K562 (cell line): ENCODE results near the gene TSSK6. TPM values are rescaled to one million over a fixed set of nuclear protein-coding genes. Genes with fewer than 3 reads are reported as not detected.

Experiments used
- BACH1 ChIP-seq: fragments of 200-800 bp; sonication (Bioruptor generic); IDR thresholded peaks from 2 replicates; pipeline ENCODE4 v1.6.1; 2016; ENCODE audit warnings: missing genetic modification characterization, missing compliant biosample characterization
- BMI1 ChIP-seq: fragments of 150-350 bp; IDR thresholded peaks from 2 replicates; pipeline ENCODE4 v1.6.1; 2014; ENCODE audit warnings: low read length
- DPF2 ChIP-seq: fragments of 450-650 bp; IDR thresholded peaks from 2 replicates; pipeline ENCODE4 v1.6.1; 2016
- HDAC1 ChIP-seq, 2 experiments: fragments of 450-650 bp; IDR thresholded peaks; 2 replicates each; pipeline ENCODE4 v1.6.1; 2016 to 2017; ENCODE audit warnings: inconsistent platforms in 1 of 2, mild to moderate bottlenecking in 1 of 2, moderate library complexity in 1 of 2
- HDAC2 ChIP-seq: fragments of 450-650 bp; IDR thresholded peaks from 2 replicates; pipeline ENCODE4 v1.6.1; 2016; ENCODE audit warnings: mild to moderate bottlenecking
- HIVEP1 ChIP-seq: fragments of 250-450 bp; sonication (Bioruptor Pico); IDR thresholded peaks from 2 replicates; pipeline ENCODE4 v1.4.0; 2020; ENCODE audit warnings: mild to moderate bottlenecking
- KDM5B ChIP-seq: fragments of 200-600 bp; sonication (generic); IDR thresholded peaks from 2 replicates; pipeline ENCODE4 v1.6.1; 2012; ENCODE audit warnings: low read depth, mild to moderate bottlenecking, moderate library complexity, low read length, control low read depth, inconsistent platforms; ENCODE audit not compliant: insufficient replicate concordance
- MEF2A ChIP-seq: IDR thresholded peaks from 2 replicates; pipeline ENCODE4 v1.6.1; 2011; ENCODE audit warnings: low read depth, mild to moderate bottlenecking, low read length, moderate library complexity; ENCODE audit not compliant: control insufficient read depth
- NEUROD1 ChIP-seq: fragments of 150-350 bp; IDR thresholded peaks from 2 replicates; pipeline ENCODE4 v1.6.1; 2014; ENCODE audit warnings: borderline replicate concordance, low read length, low read depth; ENCODE audit not compliant: partially characterized antibody
- PRMT5 ChIP-seq: sonication (generic); formaldehyde crosslinking; IDR thresholded peaks from 2 replicates; pipeline ENCODE4 v1.5.0; 2020; ENCODE audit warnings: missing genetic modification reagents
- RBFOX2 ChIP-seq: fragments of 200-400 bp; formaldehyde crosslinking; IDR thresholded peaks from 2 replicates; pipeline ENCODE4 v1.6.1; 2017; ENCODE audit warnings: low read depth, mild to moderate bottlenecking, low read length, moderate library complexity
- RBM34 ChIP-seq: fragments of 200-400 bp; formaldehyde crosslinking; IDR thresholded peaks from 2 replicates; pipeline ENCODE4 v1.6.1; 2018; ENCODE audit warnings: low read length, borderline replicate concordance; ENCODE audit not compliant: insufficient read depth
- TBL1XR1 ChIP-seq, 2 experiments: IDR thresholded peaks; 2 replicates each; pipeline ENCODE4 v1.6.1; 2012; ENCODE audit warnings: improper control_type of control experiment in 2 of 2, low read length in 2 of 2, mild to moderate bottlenecking in 1 of 2
- ZNF134 ChIP-seq: fragments of 250-450 bp; sonication (Bioruptor Pico); conservative IDR thresholded peaks from 2 replicates; pipeline ENCODE4 v1.4.0; 2020
- polyA plus RNA-seq, 8 experiments: library from polyadenylated mRNA; depleted of rRNA in 4 of 8; stranded (reverse) in 5 of 8; unstranded in 3 of 8; fragments of >200 nt; fragmentation: Nextera tagmentation in 2 of 8; fragmentation: Illumina TruSeq in 1 of 8; extraction: Ambion mirVana in 2 of 8; extraction: Trizol in 1 of 8; gene quantifications; 2 replicates each; pipeline versions ENCODE4 v1.2.1 to v1.2.3, GENCODE V29; 2011 to 2014; ENCODE audit warnings: inconsistent platforms in 1 of 8, missing spikeins in 1 of 8
- total RNA-seq, 7 experiments: library from RNA; depleted of rRNA in 6 of 7; stranded (reverse); fragments of >200 nt in 6 of 7; fragmentation: Illumina TruSeq in 2 of 7; extraction: Trizol in 2 of 7; gene quantifications; 2 replicates each; pipeline versions ENCODE4 v1.2.1 to v1.2.3, GENCODE V29; 2011 to 2021; ENCODE audit warnings: low replicate concordance in 1 of 7
- TF ChIP-seq, protein P1 (sequence below): sonication (generic); formaldehyde crosslinking; IDR thresholded peaks from 2 replicates; pipeline ENCODE4 v1.8.0; 2022; ENCODE audit warnings: mild to moderate bottlenecking, low read depth, missing genetic modification reagents
- TF ChIP-seq, protein P2 (sequence below): sonication (generic); formaldehyde crosslinking; IDR thresholded peaks from 2 replicates; pipeline ENCODE4 v1.8.1; 2023; ENCODE audit warnings: missing genetic modification reagents, mild to moderate bottlenecking, borderline replicate concordance
- TF ChIP-seq, protein P3 (sequence below): fragments of 450-650 bp; formaldehyde crosslinking; conservative IDR thresholded peaks from 2 replicates; pipeline ENCODE4 v1.4.0; 2022; ENCODE audit warnings: mild to moderate bottlenecking, missing genetic modification characterization
- TF ChIP-seq, protein P4 (sequence below): fragments of 250-450 bp; sonication (Bioruptor Pico); IDR thresholded peaks from 2 replicates; pipeline ENCODE4 v1.4.0; 2020

Gene TSSK6
- total and polyA plus RNA-seq, 9 of the 15 experiments (the other 6 are each of a cell fraction or from before 2014, with no cell fraction given): 0.21 to 2.6 (median 1.5) TPM; not detected in 3

DNA sequence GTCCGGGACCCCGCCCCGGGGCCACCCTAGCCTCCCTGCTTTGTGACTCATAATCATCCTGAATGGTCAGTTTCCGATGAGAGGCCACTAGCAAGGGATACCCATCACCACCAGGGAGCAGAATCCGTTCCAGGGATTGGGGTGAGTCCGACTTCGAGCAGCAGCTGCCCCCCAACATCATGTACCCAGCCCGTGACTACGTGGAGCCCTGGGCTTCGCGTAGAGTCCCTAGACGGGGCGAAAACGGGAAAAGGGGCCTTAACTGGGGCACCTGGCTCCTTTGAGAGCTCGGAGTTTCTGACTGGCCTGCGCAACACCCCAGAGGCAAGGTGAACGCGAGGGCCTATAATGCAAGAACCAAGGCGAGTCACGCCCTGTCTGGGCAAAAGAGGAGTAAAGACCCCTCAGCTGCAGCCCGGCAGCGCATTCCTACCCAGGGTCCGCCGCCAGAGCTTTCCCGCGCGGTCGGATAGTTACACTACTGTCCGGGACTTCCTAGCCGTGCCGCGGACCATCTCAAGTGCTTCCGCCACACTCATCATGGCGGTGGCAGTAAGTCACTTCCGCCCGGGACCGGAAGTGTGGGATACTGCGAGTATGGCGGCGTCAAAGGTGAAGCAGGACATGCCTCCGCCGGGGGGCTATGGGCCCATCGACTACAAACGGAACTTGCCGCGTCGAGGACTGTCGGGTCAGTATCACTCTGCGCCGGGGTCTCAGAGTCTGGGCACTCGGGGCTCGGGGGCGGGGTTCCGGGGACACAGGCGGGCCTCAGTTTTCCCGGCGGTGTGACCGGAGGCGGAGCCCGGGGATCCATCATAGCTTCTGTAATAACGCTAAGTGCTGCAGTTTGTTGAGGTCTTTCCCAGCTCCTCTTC, 533 bp upstream of the TSSK6 start, which contains the start of gene NDUFA13 (continued):
- peak; percentile 80 for TF ChIP-seq KDM5B
- TF ChIP-seq HDAC2: 0 out of 2 replicates have a peak, but pooled peaks have one; percentile 13
- TF ChIP-seq RBFOX2: peak; percentile 93
- no peak for TF ChIP-seq BACH1 (tag)
- no peak for TF ChIP-seq NEUROD1
- no peak for TF ChIP-seq RBM34
- no peak for TF ChIP-seq MEF2A
- TF ChIP-seq BMI1: no peak
- no peak for TF ChIP-seq ZNF134
- peak in 1 of 2 experiments; percentile 76; a peak in 2 of 4 replicates for TF ChIP-seq HDAC1 (IDR thresholded peaks at IDR 0.05)
- TF ChIP-seq, protein P1, sequence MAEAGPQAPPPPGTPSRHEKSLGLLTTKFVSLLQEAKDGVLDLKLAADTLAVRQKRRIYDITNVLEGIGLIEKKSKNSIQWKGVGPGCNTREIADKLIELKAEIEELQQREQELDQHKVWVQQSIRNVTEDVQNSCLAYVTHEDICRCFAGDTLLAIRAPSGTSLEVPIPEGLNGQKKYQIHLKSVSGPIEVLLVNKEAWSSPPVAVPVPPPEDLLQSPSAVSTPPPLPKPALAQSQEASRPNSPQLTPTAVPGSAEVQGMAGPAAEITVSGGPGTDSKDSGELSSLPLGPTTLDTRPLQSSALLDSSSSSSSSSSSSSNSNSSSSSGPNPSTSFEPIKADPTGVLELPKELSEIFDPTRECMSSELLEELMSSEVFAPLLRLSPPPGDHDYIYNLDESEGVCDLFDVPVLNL: no peak
- no peak; a peak in 1 of 4 replicates for TF ChIP-seq TBL1XR1 (IDR thresholded peaks at IDR 0.05; ENCODE audit: low read length in 2 of 2)
- TF ChIP-seq, protein P2, sequence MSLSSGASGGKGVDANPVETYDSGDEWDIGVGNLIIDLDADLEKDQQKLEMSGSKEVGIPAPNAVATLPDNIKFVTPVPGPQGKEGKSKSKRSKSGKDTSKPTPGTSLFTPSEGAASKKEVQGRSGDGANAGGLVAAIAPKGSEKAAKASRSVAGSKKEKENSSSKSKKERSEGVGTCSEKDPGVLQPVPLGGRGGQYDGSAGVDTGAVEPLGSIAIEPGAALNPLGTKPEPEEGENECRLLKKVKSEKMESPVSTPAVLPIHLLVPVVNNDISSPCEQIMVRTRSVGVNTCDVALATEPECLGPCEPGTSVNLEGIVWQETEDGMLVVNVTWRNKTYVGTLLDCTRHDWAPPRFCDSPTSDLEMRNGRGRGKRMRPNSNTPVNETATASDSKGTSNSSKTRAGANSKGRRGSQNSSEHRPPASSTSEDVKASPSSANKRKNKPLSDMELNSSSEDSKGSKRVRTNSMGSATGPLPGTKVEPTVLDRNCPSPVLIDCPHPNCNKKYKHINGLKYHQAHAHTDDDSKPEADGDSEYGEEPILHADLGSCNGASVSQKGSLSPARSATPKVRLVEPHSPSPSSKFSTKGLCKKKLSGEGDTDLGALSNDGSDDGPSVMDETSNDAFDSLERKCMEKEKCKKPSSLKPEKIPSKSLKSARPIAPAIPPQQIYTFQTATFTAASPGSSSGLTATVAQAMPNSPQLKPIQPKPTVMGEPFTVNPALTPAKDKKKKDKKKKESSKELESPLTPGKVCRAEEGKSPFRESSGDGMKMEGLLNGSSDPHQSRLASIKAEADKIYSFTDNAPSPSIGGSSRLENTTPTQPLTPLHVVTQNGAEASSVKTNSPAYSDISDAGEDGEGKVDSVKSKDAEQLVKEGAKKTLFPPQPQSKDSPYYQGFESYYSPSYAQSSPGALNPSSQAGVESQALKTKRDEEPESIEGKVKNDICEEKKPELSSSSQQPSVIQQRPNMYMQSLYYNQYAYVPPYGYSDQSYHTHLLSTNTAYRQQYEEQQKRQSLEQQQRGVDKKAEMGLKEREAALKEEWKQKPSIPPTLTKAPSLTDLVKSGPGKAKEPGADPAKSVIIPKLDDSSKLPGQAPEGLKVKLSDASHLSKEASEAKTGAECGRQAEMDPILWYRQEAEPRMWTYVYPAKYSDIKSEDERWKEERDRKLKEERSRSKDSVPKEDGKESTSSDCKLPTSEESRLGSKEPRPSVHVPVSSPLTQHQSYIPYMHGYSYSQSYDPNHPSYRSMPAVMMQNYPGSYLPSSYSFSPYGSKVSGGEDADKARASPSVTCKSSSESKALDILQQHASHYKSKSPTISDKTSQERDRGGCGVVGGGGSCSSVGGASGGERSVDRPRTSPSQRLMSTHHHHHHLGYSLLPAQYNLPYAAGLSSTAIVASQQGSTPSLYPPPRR (CRISPR knock-in tag): no peak
- TF ChIP-seq, protein P3, sequence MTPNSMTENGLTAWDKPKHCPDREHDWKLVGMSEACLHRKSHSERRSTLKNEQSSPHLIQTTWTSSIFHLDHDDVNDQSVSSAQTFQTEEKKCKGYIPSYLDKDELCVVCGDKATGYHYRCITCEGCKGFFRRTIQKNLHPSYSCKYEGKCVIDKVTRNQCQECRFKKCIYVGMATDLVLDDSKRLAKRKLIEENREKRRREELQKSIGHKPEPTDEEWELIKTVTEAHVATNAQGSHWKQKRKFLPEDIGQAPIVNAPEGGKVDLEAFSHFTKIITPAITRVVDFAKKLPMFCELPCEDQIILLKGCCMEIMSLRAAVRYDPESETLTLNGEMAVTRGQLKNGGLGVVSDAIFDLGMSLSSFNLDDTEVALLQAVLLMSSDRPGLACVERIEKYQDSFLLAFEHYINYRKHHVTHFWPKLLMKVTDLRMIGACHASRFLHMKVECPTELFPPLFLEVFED (CRISPR knock-in tag): no peak
- TF ChIP-seq DPF2: no peak
- TF ChIP-seq HIVEP1: no peak
- TF ChIP-seq, protein P4, sequence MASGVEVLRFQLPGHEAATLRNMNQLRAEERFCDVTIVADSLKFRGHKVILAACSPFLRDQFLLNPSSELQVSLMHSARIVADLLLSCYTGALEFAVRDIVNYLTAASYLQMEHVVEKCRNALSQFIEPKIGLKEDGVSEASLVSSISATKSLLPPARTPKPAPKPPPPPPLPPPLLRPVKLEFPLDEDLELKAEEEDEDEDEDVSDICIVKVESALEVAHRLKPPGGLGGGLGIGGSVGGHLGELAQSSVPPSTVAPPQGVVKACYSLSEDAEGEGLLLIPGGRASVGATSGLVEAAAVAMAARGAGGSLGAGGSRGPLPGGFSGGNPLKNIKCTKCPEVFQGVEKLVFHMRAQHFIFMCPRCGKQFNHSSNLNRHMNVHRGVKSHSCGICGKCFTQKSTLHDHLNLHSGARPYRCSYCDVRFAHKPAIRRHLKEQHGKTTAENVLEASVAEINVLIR (CRISPR knock-in tag): peak; percentile 64
- TF ChIP-seq PRMT5 (CRISPR knock-in tag): no peak
